Brain microvascular endothelial cell (primary cell): ENCODE results near the gene NUP62.
"Not testable (repeated sequence)": the region's sequence is repeated elsewhere in the genome, so short reads cannot be mapped to it uniquely, and the experiment has no call there.

ENCODE experiments used
- DNase-seq: peaks from one replicate; pipeline ENCODE4 v3.0.0-alpha.2; 2020
- H3K27ac ChIP-seq: fragments of 250-450 bp; sonication (Bioruptor Pico); 2 replicates; pipeline ENCODE4 v1.5.1; 2020; ENCODE audit warnings: mild to moderate bottlenecking, moderate library complexity
- H3K27me3 ChIP-seq: fragments of 250-450 bp; sonication (Bioruptor Pico); replicated peaks from 2 replicates; pipeline ENCODE4 v1.5.1; 2020; ENCODE audit warnings: mild to moderate bottlenecking
- H3K36me3 ChIP-seq: fragments of 250-450 bp; sonication (Bioruptor Pico); replicated peaks from 2 replicates; pipeline ENCODE4 v1.5.1; 2020; ENCODE audit warnings: mild to moderate bottlenecking
- H3K4me3 ChIP-seq: 2 replicates; pipeline ENCODE4 v1.5.1; 2011; ENCODE audit warnings: low read depth, mild to moderate bottlenecking, control low read depth, low read length, moderate library complexity
- in situ Hi-C: cut with HindIII; loops from 2 replicates; pipeline ENCODE4 v1.10.0; 2017; ENCODE audit warnings: low sequenced_read_pairs, low pct_ligation_motif_present
- TF ChIP-seq, protein P1 (sequence below): IDR thresholded peaks from 2 replicates; pipeline ENCODE4 v1.5.1; 2011; ENCODE audit warnings: low read depth, mild to moderate bottlenecking, moderate library complexity, low read length, control low read depth, inconsistent platforms; ENCODE audit errors: missing control alignments

The NUP62 gene

DNA sequence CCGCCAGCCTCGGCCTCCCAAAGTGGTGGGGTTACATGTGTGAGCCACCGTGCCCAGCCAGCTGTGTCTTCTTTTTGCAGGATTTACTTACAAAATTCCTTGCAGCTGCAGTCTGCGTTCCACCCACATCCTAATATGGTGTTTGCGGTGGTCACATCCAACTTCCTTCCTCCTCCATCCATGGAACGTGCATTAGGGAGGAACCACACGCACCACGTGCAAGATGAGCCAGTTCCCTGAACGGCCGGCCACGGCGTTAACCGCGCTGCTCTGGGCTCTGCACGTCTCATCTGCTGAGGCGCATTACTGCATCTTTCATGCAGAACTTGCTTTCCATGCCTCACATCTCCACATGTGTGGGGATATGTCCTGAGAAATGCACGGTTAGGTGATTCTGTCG, 44.7 kb upstream of the NUP62 start:
- in situ Hi-C loops: no loop called here
- TF ChIP-seq, protein P1, sequence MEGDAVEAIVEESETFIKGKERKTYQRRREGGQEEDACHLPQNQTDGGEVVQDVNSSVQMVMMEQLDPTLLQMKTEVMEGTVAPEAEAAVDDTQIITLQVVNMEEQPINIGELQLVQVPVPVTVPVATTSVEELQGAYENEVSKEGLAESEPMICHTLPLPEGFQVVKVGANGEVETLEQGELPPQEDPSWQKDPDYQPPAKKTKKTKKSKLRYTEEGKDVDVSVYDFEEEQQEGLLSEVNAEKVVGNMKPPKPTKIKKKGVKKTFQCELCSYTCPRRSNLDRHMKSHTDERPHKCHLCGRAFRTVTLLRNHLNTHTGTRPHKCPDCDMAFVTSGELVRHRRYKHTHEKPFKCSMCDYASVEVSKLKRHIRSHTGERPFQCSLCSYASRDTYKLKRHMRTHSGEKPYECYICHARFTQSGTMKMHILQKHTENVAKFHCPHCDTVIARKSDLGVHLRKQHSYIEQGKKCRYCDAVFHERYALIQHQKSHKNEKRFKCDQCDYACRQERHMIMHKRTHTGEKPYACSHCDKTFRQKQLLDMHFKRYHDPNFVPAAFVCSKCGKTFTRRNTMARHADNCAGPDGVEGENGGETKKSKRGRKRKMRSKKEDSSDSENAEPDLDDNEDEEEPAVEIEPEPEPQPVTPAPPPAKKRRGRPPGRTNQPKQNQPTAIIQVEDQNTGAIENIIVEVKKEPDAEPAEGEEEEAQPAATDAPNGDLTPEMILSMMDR: no peak

DNA sequence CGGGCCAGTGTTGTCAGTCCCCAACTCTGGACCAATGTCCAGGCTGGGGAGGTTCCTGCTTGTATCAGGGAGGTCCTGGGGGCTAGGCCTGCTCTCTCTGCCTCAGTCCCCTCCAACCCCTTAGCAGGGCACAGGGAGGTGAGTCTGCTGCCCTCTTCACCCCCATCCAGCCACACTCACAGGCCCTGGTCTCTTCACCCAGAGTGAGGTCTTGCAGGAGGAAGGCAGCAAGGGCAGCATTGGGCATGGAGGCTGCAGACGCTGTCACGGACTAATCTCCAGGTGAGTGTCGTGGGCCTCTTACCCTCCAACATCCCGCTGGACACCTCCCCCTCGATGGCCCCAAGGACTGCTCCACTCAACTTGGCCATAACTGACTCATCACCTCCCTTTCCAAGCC, 43.5 kb upstream of the NUP62 start:
- in situ Hi-C loops: no loop called here

More for the DNA sequence above, 44.7 kb upstream of the NUP62 start:
- Histone ChIP-seq H3K27ac (no peak overlapping the region), H3K27me3 (no peaks in the 10 kb centered on the region), H3K36me3 (no peaks in the 10 kb centered on the region), H3K4me3 (no peak overlapping the region)
- DNase-seq: no peak

DNA sequence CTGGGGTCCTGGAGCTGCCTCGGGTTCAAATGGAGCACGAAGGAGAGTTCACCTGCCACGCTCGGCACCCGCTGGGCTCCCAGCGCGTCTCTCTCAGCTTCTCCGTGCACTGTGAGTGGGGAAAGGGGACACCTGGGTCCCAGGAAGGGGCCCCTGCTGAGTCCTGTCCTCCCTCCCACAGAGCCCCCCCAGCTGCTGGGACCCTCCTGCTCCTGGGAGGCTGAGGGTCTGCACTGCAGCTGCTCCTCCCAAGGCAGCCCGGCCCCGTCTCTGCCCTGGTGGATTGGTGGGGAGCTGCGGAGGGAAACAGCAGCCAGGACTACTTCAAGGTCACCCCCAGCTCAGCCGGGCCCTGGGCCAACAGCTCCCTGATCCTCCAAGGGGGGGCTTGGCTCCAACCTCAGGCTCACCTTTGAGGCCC, 42.7 kb upstream of the NUP62 start:
- H3K27me3 ChIP-seq: no peaks in the 10 kb centered on the region
- in situ Hi-C loops: no loop called here
- H3K36me3 ChIP-seq: no peaks in the 10 kb centered on the region
- H3K27ac ChIP-seq: no peak overlapping the region
- no peak for DNase-seq
- H3K4me3 ChIP-seq: no peak overlapping the region
- TF ChIP-seq, protein P1: no peak

More for the DNA sequence above, 43.5 kb upstream of the NUP62 start:
- no peak overlapping the region for H3K4me3 ChIP-seq
- no peak for DNase-seq
- H3K36me3 ChIP-seq: no peaks in the 10 kb centered on the region
- TF ChIP-seq, protein P1: no peak
- H3K27me3 ChIP-seq: no peaks in the 10 kb centered on the region
- no peak overlapping the region for H3K27ac ChIP-seq

DNA sequence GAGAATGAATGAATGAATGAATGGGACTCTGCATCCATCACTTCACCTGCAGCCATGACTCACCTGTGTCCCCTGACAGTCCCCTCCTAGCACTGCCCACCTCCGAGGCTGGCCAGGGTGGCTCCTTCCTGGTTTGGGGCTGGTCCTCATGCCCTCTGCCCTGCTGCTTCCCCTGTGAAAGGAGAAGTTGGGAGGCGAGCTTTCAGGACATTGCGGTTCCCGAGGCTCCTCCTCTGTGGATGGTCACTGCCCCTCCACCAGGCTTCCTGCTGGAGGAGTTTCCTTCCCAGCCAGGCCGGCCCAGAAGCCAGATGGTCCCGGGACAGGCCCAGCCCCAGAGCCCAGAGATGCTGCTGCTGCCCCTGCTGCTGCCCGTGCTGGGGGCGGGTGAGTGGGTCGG, 40.1 kb upstream of the NUP62 start:
- H3K27me3 ChIP-seq, H3K27ac ChIP-seq, H3K36me3 ChIP-seq, H3K4me3 ChIP-seq, DNase-seq, in situ Hi-C loops: not testable (repeated sequence)

DNA sequence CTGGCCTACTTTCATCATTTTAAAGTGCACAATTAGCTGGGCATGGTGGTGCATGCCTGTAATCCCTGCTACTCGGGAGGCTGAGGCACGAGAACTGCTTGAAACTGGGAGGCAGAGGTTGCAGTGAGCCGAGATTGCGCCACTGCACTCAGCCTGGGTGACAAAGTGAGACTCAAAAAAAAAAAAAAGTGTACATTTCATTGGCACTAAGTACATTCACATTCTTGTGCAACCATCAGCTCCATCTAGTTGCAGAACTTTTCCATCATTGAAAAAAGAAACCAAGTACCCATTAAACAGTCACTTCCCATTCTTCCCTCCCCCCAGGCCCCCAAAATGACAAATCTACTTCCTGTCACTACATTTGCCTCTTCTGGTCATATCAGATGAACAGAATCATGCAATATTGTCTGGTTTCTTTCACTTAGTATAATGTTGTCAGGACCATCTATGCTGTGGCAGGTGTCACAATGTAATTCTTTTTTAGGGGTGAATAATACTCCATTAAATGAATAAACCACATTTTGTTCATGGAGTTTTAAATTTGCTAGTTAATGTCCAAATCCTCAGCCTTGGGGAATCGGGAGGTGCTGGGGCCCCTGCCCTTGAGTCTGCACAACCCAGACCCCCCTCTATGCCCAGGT, 39.1 kb upstream of the NUP62 start:
- DNase-seq: no peak
- TF ChIP-seq, protein P1: no peak
- in situ Hi-C loops: no loop called here

DNA sequence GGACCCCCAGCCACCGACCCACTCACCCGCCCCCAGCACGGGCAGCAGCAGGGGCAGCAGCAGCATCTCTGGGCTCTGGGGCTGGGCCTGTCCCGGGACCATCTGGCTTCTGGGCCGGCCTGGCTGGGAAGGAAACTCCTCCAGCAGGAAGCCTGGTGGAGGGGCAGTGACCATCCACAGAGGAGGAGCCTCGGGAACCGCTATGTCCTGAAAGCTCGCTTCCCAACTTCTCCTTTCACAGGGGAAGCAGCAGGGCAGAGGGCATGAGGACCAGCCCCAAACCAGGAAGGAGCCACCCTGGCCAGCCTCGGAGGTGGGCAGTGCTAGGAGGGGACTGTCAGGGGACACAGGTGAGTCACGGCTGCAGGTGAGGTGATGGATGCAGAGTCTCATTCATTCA, 31.7 kb upstream of the NUP62 start, which contains the start of gene SIGLEC11:
Gene SIGLEC11, minus strand, starts transcription at position 193 of the 400 bp plus-strand sequence. Its CDS starts 91 bp downstream, at position 102.
- DNase-seq, H3K4me3 ChIP-seq, in situ Hi-C loops, H3K36me3 ChIP-seq, H3K27me3 ChIP-seq, H3K27ac ChIP-seq: not testable (repeated sequence)

More for the DNA sequence above, 39.1 kb upstream of the NUP62 start:
- H3K27me3 ChIP-seq: no peaks in the 10 kb centered on the region
- no peak overlapping the region for H3K27ac ChIP-seq
- no peaks in the 10 kb centered on the region for H3K36me3 ChIP-seq
- H3K4me3 ChIP-seq: no peak overlapping the region

DNA sequence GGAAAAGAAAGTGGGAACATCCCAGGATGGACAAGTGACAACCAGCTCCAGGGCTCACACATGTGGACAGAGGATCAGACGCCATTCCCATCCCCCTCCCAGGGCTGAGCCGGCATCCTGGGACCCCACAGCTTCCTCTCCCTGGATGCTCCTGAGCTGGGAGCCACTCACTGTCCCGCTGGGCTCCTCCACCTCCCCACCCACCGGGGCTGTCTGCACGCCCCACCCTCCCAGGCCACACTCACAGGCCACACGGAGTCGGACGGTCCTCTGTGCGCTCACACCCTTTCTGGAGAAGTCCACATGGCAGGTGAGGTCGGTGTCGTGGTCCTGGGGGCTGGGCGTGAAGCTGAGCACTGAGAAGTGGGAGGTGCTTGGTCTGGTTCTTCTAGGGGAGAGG, 30.6 kb upstream of the NUP62 start:
- H3K36me3 ChIP-seq, H3K27ac ChIP-seq, H3K27me3 ChIP-seq, in situ Hi-C loops, DNase-seq, H3K4me3 ChIP-seq: not testable (repeated sequence)

DNA sequence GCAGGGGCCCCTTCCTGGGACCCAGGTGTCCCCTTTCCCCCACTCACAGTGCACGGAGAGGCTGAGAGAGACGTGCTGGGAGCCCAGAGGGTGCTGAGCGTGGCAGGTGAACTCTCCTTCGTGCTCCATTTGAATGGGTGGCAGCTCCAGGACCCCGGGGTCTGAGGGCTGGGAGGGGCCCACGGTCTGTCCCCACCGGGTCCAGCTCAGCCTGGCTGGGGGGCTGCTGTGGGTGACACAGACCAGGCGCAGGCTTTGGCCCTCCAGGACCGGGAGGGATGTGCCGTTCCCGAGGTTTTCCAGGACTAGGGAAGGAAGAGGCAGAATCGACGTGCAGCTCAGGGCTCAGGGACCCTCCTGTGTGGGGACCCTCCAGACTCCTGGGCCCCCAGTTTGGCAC, 29.3 kb upstream of the NUP62 start:
- in situ Hi-C loops, DNase-seq, H3K27me3 ChIP-seq, H3K36me3 ChIP-seq, H3K4me3 ChIP-seq, H3K27ac ChIP-seq: not testable (repeated sequence)

DNA sequence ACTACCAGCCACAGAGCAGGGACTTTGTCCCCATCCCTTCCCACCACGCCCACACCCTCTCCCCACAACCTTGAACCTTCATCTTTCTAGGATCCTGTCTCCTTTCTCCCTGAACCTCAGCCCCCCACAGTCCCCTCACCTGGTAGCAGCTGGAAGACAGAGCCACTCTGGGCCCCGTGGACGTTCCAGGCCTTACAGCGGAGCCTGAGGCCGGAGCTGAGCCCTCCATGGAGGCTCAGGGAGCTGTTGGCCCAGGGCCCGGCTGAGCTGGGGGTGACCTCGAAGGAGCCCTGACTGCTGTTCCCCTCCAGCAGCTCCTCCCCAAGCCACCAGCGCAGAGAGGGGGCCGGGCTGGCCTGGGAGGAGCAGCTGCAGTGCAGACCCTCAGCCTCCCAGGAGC, 28.8 kb upstream of the NUP62 start:
- H3K36me3 ChIP-seq, DNase-seq, H3K27me3 ChIP-seq, H3K4me3 ChIP-seq, H3K27ac ChIP-seq, in situ Hi-C loops: not testable (repeated sequence)
